Neural crest cell (in vitro differentiated cells): ENCODE data around the gene ERVH48-1. TPM values are rescaled to one million over a fixed set of nuclear protein-coding genes. Genes with fewer than 3 reads are reported as not detected.

Source experiments
- DNase-seq: peaks from one replicate; pipeline ENCODE4 v3.0.0; 2021; ENCODE audit warnings: low read depth, mixed read lengths, low spot score
- H3K27ac Mint-ChIP-seq: one replicate; pipeline ENCODE4 v1.8.0; 2021; ENCODE audit warnings: mild to moderate bottlenecking, mixed read lengths; ENCODE audit not compliant: unreplicated experiment
- H3K27me3 Mint-ChIP-seq: 2 replicates; pipeline ENCODE4 v1.8.0; 2021; ENCODE audit warnings: low read depth, mild to moderate bottlenecking, mixed read lengths
- H3K36me3 Mint-ChIP-seq: 2 replicates; pipeline ENCODE4 v1.8.0; 2021; ENCODE audit warnings: low read depth, mild to moderate bottlenecking, mixed read lengths
- H3K4me1 Mint-ChIP-seq: 2 replicates; pipeline ENCODE4 v1.8.0; 2021; ENCODE audit warnings: mixed read lengths
- H3K4me3 Mint-ChIP-seq: one replicate; pipeline ENCODE4 v1.8.0; 2021; ENCODE audit warnings: mild to moderate bottlenecking, mixed read lengths
- H3K9me3 Mint-ChIP-seq: 2 replicates; pipeline ENCODE4 v1.8.0; 2021; ENCODE audit warnings: mixed read lengths
- CTCF ChIP-seq: fragments of 200-600 bp; sonication (generic); conservative IDR thresholded peaks from 2 replicates; pipeline ENCODE4 v1.5.0; 2021; ENCODE audit warnings: antibody characterized with exemption, mild to moderate bottlenecking
- microRNA-seq: library from miRNA; unstranded; fragments of <30 nt; microRNA quantifications from one replicate; pipeline ENCODE4, GENCODE V29; 2020
- total RNA-seq: library from RNA; stranded (reverse); gene quantifications from 2 replicates; pipeline ENCODE4 v1.2.1, GENCODE V29; 2021

ERVH48-1 gene
- total RNA-seq, 1 donor from 2014 or later = not detected

- H3K36me3 Mint-ChIP-seq = peaks cover 14% of the 10 kb centered on the region
- TF ChIP-seq CTCF = no peak
- H3K4me1 Mint-ChIP-seq = peaks cover 2% of the 10 kb centered on the region
- peak overlapping the region; percentile 24 for H3K4me3 Mint-ChIP-seq
- H3K9me3 Mint-ChIP-seq = no peaks in the 10 kb centered on the region
- no peak overlapping the region for H3K27ac Mint-ChIP-seq
- H3K27me3 Mint-ChIP-seq = no peaks in the 10 kb centered on the region
- DNase-seq = no peak
Observed at GRCh38 chr21:42873096-42873495, 52.3 kb downstream of the ERVH48-1 start.

- no peak for TF ChIP-seq CTCF
- Mint-ChIP-seq H3K9me3 (no peaks in the 10 kb centered on the region), H3K36me3 (peaks cover 12% of the 10 kb centered on the region), H3K4me1 (no peaks in the 10 kb centered on the region), H3K4me3 (no peak overlapping the region), H3K27me3 (no peaks in the 10 kb centered on the region), H3K27ac (no peak overlapping the region)
- no peak for DNase-seq
Observed at GRCh38 chr21:42868196-42868595, 57.2 kb downstream of the ERVH48-1 start.

Small RNAs within 50 kb of the gene (microRNA-seq; reads per million reads assigned to microRNA genes)
- not detected for gene MIR5692B

Other genes with a start within 250 kb of the ERVH48-1 start
- gene WDR4, start 46.1 kb downstream of the ERVH48-1 start, total RNA-seq = 36.0 and 38.0 TPM in 2 replicates
- gene NDUFV3, start 32.3 kb downstream of the ERVH48-1 start, total RNA-seq = 38.1 and 38.5 TPM in 2 replicates
- 13.6 and 19.3 TPM in 2 replicates for gene PKNOX1, start 48.9 kb upstream of the ERVH48-1 start, total RNA-seq
- gene CBS, start 150.2 kb upstream of the ERVH48-1 start, total RNA-seq = 157 and 165 TPM in 2 replicates
- 17.6 and 37.5 TPM in 2 replicates for gene U2AF1, start 181.9 kb upstream of the ERVH48-1 start, total RNA-seq
- not detected in 2 replicates for gene CRYAA, start 243.4 kb upstream of the ERVH48-1 start, total RNA-seq